COR-L47 (cell line): Measurements from ENCODE around the gene ATAD3B.
"Not testable (repeated sequence)": the region's sequence is repeated elsewhere in the genome, so short reads cannot be mapped to it uniquely, and the experiment has no call there.

ENCODE experiments used
- DNase-seq: peaks from one replicate; lab custom pipeline; 2025; lab: John Stamatoyannopoulos, UW

Gene ATAD3B

DNA sequence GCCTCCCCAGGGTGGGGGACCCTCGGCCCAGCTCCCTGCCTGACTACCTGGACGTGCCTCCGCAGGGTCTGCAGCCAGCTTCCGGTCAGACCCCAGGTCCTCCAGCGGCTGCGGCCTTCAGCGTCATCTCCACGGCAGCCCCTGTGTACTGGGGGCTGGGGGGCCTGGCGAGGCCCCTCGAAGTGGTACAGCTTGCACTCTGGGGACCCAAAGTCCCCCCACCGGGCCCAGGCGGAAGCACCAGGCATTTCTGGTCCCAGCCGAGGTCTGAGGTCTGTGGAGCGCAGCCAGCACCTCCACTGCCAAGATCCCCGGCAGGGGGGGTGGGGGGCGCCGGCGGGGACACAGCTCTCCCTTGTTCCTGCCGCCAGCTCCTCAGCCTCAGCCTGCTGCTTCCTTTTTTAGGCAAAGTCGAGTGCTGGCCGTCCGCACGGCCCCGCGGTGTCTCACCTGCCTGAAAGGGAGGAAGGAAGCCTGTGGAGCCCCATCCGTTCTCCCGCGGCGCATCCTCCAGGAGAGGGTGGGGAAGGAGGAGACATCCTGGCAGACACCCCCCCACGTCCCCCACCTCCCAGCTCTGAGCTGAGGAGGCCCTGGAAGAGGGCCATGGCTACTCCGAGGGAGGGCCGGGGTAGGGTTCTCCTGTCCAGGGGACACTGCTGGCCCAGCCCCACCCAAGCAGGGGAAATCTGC is 37.3 kb upstream of the ATAD3B start:
- DNase-seq, result no peak

DNA sequence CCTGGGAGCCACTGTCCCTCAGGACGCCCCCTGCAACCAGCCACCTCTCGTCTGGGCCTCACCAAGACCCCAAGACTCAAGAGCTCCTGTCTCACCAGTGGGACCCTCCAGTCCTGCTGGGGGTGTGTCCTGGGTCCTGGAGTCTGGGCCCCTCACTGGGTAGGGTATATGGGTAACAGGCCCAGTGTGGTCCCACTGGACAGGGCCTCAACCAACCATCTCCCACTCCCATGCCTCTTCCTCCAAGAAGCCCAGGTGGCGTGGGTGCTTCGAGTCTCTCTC is 36.8 kb upstream of the ATAD3B start:
- DNase-seq, result no peak

GRCh38 chr1:1435106-1435903 is 36.3 kb upstream of the ATAD3B start, which contains the start of gene VWA1:
Gene VWA1, plus strand, starts transcription at chr1:1435690. Its CDS starts 59 bp downstream, at chr1:1435749.
- DNase-seq, result no peak

DNA sequence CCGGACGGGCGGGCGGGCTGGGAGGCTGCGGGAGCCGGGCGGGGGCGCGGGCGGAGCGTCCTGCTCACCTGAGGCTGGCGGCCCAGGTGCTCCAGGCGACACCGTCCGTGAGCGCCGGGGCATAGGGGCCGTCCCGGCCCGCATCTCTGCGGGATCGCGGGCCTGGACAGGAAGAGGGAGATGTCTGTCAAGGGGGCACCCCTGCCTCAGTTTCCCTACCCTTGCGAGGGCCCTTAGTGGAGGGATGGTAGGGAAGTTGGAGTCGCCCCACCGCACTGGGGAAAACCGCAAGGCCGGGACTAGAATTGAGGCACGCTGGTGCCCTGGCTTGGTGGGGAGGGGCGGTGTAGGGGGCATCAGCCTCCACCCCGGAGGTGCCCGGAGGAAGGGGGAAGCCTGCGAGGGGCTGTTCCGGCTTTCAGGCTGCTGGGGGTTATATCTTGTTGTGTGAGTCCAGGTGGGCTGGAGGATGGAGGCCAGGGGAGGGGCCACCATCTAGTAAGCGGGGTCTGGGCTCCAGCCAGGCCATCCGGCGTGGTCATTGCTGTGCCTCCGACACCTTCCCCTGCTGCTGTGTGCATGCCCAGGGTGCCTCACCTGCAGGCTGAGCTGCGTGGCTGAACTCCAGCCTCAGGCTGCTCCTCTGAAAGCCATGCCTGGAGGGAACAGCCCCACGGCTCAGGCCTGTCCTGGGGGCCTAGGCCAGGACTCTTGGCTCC is 35.5 kb upstream of the ATAD3B start:
- no peak for DNase-seq

DNA sequence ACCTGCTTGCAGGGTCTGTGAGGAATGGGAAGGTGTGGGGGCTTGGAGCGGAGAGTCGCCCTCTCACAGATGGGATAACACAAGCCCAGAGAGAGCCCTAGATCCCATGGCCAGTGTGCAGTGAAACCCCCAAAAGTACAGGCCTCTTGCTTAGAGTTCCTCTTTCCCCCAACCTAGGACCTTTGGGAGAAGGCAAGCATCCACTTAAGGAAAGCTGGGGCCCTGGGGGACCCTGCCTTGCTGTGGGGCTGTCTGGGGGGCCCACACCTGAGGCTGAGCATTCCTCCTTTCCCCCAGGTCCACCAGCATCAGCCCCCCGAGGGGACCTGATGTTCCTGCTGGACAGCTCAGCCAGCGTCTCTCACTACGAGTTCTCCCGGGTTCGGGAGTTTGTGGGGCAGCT is 34.9 kb upstream of the ATAD3B start:
- DNase-seq, result no peak

DNA sequence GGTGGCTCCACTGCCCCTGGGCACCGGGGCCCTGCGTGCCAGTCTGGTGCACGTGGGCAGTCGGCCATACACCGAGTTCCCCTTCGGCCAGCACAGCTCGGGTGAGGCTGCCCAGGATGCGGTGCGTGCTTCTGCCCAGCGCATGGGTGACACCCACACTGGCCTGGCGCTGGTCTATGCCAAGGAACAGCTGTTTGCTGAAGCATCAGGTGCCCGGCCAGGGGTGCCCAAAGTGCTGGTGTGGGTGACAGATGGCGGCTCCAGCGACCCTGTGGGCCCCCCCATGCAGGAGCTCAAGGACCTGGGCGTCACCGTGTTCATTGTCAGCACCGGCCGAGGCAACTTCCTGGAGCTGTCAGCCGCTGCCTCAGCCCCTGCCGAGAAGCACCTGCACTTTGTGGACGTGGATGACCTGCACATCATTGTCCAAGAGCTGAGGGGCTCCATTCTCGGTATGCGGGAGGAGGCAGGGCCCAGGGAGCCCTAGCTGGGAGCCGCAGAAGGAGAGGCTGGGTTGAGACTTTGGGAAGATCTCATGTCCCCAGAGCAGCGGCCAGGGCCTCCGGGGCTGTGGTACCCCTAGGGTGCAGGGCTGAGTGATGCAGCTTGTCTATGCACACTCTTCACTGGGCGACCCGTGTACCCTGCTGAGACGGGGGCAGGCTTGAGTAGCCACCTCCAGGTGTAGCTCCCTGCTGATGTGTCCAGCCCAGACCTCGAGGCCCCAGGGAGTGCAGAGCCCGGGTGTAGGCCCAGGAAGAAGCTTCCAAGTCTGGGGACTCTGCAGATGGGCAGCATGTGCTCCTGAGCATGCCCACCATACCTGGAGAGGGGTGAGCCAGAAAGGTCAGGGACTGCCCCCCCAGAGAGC is 34.3 kb upstream of the ATAD3B start:
- no peak for DNase-seq

DNA sequence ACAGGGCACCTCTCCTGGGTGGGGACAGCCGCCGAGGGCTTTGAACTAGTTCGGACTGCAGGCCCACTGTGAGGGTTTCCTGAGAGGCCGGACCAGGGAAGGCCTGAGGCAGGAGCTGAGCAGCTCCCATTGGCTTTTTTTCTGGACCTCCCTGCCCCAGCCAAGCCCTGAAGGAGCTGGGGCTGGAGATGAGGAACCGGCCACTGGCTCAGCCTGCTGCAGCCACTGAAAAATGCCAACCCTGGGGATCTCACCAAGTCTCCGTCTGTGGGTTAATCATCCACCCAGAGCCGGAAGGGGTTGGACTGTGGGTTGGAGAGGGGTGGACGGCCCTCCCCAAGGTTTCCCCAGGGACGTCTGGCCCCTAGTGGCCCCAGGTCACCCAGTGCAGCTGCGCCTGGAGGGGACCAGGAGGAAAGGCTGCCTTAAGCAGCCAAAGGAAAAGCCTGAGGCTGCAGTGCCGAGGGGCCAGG is 33.6 kb upstream of the ATAD3B start:
- DNase-seq, result no peak

DNA sequence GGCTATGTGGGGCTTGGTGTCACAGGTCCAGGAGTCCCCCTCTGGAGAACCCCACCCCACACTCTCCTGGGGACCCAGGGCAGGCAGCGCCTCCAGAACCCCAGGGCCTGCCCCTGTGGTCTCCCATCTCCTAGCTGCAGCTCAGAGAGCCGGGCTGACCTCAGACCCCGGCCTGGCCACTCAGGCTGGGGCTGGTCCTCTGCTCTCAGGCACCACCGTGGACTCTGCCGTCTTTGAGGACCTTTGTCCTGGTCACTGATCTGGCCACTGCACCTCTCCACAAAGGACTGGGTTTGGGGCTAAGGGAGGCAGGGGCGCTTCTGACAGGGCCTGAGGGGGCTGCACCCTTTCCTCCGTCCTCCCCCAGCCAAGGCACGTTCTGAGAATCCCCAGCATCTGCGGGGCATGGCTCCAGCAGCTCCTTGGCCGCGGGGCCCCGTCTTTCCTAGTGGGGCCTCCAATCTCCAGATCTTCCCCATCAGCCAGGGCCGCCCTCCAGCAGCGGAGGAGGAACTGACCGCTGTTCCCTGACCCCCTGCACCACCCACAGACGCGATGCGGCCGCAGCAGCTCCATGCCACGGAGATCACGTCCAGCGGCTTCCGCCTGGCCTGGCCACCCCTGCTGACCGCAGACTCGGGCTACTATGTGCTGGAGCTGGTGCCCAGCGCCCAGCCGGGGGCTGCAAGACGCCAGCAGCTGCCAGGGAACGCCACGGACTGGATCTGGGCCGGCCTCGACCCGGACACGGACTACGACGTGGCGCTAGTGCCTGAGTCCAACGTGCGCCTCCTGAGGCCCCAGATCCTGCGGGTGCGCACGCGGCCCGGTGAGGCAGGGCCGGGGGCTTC is 32.8 kb upstream of the ATAD3B start:
- no peak for DNase-seq

- no peak for DNase-seq
These were observed 31.9 kb upstream of the ATAD3B start for GRCh38 chr1:1439546-1440261.

DNA sequence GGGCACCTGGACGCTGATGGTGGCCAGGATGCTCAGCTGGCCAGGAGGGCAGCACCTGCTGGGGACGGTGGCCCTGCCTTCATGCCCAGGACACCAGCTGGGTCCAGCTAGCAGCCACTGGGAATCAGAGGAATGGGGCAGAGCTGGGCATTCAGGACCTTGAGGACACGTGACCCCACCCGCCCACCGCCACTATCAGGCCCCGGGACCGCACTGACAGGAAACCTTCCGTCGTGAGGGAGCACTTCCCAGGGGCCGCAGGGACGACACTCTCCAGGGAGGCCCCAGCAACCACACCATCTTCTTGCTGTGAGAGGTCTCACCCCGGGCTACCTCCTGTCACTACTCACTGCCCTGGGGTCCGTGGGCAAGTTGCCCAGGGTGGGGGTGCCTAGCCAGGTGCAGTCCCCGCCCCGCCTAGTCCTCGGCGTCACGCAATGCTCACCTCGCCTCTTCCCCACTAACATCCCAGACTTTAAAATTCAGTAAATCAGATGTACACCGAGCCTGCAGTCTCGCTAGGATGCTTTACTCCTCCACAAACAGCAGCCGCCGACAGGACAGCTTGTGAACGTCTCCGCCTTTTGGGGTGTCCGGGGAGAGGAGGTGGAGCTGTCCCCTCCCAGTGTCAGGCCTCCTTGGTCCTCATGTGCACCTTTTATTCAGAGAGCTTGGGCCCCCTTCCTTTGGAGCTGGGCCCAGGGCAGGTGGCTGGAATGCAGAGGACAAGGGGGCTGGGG is 31.1 kb upstream of the ATAD3B start:
- no peak for DNase-seq

GRCh38 chr1:1441002-1441888 is 30.3 kb upstream of the ATAD3B start:
- DNase-seq, result no peak

GRCh38 chr1:1442069-1442770 is 29.3 kb upstream of the ATAD3B start:
- DNase-seq, result no peak

GRCh38 chr1:1446631-1447030 is 24.9 kb upstream of the ATAD3B start:
- not testable (repeated sequence) for DNase-seq

DNA sequence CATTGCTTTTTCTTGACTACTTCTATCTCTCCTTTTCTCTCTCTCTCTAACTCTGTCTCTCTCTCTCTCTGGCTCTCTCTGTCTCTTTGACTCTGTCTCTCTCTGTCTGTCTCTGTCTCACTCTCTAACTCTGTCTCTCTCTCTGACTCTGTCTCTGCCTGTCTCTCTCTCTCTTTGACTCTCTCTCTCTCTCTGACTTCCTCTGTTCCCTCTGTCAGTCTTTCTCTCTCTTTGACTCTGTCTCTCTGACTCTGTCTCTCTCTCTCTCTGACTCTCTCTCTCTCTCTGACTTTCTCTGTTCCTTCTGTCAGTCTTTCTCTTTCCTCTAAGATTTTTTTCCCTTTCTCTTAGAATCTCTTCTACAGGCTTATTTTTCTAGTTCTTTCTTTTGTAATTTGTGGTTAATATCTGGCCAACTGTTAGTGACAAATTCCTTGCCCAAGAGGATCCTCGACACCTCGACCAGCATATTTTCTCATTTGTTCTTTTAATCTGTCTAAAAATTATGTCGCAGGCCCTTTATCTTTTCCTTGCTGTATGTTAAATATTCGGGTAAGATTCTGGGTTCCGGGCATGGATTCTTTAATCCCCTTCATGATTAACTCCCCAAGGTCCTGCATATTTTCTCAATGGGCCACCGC is 22.3 kb upstream of the ATAD3B start, which contains the start of gene ATAD3C:
ATAD3C (plus strand) TSS at position 591 of the 641 bp plus-strand sequence. CDS start 995 bp downstream, outside the sequence.
- DNase-seq, result no peak

DNA sequence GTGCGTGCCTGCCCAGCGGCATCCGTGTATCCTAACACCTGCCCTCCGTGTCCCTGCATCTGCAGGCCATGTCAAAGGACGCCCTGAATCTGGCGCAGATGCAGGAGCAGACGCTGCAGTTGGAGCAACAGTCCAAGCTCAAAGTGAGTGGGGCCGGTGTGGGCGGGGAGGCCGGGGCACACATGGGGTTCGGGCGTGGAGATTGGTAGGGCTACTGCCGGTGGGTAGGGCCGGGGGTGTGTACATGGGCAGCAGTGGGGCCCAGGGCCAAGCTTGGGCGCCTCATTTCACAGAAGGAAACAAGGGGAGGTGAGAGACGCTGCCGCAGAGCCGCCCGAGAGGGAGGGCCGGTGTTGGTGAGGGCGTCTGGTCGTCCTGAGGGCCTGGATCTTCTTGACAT is 20.9 kb upstream of the ATAD3B start:
- DNase-seq, result not testable (repeated sequence)

GRCh38 chr1:1451696-1452364 is 19.7 kb upstream of the ATAD3B start:
- DNase-seq, result no peak

GRCh38 chr1:1452365-1452739 is 19.2 kb upstream of the ATAD3B start:
- peak; percentile 69 for DNase-seq
